Stimulated activated CD4-positive, alpha-beta T cell treated with anti-CD3 and anti-CD28 coated beads, Interleukin-12 subunit alpha, Interleukin-12 subunit beta, amount 100 ng/mL, for 48 hours (primary cell): ENCODE measurements around the gene OTUB2.

Source experiments
- DNase-seq, 3 donors: peaks; one replicate each; pipeline ENCODE4 v3.0.0-alpha.2; 2020; ENCODE audit warnings: low read depth in 2 of 3, low spot score in 1 of 3

The OTUB2 gene

DNA sequence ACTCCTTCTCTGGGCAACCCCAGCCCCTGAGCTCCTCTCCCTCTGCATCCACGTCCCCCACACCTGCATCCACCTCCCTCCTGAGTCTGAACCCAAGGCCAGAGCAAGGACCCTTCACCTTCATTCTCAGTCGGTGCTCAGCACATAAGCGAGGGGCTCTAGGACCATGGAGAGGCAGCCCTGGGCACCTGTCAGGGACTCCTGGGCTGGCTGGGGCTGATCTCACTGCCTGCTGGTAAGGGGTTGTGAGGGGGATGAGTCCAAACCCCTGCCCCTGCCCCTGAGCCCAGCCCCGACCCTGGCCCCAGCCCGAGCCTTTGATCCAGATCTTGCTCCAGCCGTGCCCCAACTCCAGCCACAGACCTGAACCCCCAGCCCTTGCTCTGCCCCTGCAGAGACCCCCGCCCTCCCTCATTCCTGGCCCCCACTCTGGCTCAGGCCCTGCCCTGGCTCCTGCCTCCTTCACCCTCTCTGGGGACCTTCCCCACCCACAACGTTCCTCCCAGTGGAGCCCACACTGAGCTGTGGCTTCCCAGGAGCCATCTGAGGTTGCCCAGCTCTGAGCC lies 29.9 kb upstream of the OTUB2 start:
- no peak for DNase-seq

DNA sequence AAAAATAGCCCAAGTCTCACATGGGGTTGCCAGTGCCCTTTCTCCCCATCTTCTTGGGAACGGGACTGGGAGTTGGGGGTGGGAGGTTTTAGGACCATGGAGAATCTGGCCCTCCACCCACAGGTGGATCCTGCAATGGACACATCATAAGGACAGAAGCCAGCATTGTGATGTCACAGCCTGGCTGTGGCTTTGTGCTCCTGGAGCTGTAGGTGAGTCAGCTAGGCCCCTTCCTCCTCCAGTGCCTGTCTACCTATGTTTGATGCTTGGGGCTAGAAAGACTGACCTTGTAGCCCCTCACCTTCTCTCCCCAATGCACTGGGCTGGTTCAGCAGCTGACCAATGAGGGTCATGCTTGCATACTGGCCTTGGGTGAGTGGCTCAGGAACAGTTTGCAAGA lies 29.1 kb upstream of the OTUB2 start, which contains the start of gene CCDC197:
Gene CCDC197, plus strand, starts transcription at position 220 of the 400 bp plus-strand sequence. CDS start 831 bp downstream, outside the sequence.
- DNase-seq = no peak

DNA sequence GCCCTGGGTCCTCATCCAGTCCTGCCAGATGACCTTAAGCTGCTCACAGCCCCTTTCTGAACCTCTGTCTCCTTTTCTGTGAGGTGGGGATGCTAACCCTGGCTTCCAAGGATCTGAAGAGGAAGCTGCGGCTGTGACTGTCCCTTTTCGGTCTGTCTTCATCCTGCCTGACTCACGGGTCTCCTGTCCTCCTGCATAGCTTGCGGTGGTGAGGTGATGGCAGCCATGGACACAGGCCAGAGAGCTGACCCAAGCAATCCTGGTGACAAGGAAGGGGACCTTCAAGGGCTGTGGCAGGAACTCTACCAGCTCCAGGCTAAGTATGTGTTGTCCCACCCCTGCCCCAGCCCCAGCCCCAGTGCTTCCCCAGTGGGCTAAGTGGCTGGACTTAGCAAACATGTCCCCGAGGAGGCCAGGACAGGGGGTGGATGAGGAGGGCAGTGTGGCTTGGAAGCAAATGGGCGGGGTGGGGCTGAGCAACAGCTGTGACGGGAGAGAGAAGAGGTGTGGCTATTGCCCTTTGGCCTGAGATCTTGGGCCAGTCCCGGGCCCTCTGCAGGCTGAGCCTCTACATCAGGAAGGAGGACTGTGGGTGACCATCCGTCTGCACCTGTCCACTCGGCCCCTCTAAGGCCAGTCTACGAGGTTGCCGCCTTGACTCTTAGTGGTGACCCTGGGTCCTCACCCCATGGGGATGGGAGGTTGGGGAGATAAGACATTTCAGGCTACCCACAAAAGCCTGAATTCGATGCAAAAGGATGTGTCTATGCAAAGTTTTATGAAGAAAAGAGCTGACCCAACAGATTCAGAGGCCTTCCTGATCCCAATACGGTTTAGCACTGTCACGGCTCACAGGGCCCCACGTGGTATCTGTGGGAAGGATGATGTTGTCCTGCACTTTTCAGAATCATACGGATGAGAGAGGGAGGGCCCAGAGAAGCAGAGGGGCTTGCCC lies 27.9 kb upstream of the OTUB2 start:
- DNase-seq = no peak

DNA sequence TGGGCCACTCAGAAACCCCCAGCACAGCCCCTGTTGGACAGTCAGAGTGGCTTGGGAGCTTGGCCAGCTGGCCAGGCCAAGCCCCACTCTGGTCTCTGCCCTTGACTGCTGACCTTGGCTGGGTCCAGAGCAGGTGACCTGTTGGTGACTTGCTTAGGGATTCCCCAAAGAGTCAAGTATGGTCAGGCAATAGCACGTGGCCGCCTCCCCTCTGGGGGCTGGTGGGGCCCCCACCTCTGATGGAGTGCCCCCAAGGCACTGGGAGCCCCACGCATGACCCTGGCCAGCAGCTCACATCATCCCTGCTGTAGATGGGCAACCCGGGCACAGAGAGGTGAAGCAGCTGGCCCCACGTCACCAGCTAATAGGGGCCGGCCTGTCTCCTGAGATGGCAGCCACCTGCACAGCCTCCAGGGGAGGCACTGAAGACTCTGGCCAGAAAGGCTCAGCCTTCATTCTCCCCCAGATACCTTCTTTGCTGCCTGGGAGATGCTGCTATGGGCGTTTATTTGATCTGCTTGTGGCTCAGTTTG lies 27.2 kb upstream of the OTUB2 start:
- no peak for DNase-seq

DNA sequence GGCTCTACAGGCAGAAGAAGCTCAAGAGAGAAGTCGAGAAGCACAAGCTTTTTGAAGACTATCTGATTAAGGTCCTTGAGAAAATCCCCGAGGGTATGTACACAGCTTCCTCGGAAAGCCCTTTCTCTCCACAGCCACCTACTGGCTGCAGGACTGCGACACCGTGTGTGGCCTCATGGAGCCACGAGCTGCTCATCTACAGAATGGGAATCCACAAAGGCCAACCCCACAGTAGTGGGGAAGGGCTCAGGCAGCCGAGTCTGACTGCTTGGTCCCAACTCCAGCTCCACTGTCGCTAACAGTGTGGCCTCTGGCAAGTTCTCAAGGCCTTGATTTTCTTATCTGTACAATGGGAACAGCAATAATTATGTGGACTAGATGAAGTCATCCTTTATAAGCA lies 26.6 kb upstream of the OTUB2 start:
- no peak for DNase-seq

DNA sequence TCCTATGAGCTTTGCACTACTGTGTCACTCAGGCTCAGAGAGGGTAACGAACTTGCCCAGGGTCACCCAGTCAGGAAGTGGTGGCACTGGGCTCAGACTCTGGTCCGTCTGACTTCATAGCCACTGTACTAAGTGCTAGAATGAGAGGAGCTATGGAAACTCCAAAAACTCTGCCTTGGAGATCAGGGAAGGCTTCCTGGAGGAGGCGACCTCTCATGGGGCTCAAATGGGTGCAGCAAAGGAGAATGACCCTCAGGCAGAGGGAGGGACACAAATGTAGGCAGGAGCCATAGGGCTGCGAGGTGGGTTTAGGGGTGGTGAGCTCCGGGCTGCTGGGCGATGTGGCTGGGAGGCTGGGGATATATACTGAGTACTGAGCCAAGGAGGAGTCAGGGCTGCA lies 25.9 kb upstream of the OTUB2 start:
- no peak for DNase-seq

DNA sequence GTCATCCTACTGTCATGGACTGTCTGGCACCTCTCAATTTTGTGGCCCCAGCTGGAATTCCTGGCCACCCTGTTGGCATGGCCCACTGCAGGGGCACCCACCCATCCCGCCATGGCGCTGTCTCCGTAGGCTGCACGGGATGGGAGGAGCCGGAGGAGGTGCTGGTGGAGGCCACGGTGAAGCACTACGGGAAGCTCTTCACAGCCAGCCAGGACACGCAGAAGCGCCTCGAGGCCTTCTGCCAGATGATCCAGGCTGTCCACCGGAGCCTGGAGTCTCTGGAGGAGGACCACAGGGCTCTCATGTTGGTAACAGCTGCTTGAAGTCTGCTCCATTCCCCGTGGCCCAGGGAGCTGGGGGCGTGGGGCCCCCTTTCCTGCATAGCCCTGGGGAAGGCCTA lies 25.1 kb upstream of the OTUB2 start:
- DNase-seq = no peak

DNA sequence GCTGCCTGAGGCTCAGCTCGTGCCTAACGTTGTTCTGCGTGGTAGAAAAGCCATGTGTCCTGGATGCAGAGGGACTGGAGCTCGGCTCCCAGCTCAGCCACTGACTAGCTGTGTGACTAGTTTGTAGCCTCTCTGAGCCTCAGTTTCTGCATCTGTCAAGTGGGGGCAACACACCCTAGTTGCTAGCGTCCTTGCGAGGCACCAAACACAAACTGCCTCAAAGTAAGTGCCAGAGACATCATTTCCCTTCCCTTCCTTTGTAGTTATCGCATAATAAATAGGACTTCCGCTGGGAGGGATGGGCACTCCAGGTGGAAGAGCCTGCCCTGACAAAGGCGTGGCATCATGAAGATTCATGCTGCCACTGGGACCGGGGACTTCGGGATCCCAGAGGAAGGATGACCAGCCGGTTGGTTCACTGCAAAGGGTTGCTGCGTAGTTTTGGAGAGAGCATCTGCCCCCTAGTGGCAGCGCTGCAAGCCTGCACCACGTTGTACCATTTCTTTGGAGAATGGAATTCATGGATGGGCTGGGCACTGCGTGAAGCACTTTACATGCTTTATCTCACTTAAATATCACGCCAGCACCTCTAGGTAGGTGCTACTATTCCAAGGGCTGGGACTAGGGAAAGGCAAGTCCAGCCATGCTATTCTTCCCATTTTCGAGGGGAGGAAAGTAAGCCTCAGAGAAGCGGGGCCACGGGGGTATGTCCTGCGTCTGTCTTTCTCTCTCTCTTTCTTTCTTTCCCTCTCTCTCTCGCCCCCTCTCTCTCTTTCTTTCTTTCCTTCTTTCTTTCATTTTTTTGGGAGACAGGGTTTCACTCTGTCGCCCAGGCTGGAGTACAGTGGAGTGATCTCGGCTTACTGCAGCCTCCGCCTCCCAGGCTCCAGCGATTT lies 24.4 kb upstream of the OTUB2 start:
- peak; percentile 40 to 65 (median 50) for DNase-seq

DNA sequence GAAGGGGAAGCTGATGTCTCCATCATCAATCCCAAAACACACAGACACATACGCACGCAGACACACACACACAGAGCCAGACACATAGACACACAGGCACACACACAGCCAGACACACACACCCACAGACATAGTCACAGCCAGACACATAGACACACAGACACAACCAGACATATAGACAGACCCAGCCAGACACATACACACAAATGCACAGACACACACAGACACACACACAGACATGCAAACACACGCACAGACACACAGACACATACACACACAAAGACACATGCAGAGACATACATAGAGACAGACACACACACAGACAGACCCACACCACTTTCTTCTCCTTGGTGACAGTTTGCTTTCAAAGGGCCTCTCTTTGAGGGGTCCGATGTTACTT lies 22.7 kb upstream of the OTUB2 start:
- no peak for DNase-seq

DNA sequence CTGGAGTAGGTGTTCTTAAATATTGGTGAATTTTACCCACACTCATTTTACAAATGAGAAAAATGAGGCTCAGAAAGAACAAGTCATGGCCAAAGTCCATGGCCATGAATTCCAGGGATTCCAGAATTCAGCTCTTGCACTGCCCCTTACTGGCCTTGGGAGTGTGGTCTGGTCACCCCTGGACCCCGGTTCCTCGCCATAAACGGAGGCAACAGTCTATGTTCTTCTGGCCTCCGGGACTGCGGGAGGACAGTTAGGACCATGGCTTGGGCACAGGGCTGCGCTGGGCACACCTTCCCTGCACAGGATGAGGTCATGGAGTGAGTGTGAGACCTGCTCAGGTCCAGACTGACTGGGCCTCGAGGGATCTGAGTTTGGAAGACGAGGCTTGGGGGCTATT lies 22.1 kb upstream of the OTUB2 start:
- DNase-seq = no peak

DNA sequence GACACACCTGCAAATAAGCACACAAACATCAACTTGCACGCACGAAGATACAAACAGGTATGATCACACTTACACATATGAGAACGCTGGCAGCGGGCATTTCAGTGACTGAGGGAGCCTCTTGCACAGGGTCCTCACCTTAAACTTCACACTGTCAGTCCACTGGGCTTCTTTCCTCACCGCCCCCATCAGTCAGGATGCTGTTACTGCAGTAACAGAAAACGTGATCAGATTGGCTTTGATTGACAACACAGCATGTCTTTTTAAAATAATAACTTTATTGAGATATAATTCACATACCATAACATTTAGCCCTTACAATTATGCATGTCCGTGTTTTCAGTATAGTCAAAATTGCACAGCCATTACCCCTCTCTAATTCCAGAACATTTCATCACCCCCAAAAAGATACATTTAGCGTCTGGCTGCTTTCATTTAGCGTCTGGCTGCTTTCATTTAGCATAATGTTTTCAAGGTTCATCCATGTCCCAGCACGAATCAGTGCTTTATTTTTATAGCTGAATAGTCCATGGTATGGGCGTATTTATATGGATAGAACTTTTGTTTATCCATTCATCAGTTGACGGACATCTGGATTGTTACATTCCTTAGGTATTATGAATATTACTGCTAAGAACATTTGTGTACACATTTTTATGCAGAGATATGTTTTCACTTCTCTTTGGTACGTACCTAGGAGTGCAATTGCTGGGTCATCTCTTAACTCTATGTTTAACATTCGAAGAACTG lies 20.6 kb upstream of the OTUB2 start:
- no peak for DNase-seq

DNA sequence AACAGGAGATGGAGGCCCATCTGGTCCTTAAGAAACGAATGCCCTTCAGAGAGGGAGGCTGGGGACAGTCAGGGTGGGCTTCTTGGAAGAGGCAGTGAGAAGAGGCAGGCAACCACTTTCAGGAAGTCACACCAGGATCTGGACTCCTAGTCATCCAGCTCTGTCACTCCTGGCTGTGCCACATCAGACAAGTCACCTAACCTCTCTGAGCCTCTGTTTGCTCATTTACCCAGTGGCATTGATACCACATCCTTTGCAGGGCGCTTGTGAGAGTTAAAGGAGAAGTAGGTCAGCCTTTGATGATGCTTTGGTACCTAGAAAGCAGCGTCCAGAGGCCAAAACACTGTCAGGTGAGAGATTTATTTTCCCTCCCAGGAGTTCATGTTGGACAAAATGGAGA lies 17.9 kb upstream of the OTUB2 start:
- no peak for DNase-seq

DNA sequence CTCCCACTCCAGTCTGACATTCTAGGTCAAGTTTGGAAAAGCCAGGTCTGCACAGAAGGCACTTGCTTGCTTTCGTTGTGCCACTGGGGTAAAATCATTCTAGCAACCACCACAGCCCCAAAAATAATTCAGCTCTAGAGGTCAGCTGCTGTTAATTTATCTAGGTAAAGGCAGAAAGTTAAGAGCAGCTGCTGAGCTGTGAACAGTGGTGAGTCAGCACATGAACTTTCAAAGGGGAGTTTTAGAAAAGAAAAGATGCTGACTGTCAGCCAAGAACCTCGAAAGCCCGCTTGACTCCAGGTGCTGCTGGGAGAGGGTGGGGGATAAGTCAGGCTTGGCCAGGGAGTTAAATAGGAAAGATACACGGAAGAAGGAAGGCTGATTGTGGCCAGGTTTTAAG lies 16.4 kb upstream of the OTUB2 start:
- no peak for DNase-seq

DNA sequence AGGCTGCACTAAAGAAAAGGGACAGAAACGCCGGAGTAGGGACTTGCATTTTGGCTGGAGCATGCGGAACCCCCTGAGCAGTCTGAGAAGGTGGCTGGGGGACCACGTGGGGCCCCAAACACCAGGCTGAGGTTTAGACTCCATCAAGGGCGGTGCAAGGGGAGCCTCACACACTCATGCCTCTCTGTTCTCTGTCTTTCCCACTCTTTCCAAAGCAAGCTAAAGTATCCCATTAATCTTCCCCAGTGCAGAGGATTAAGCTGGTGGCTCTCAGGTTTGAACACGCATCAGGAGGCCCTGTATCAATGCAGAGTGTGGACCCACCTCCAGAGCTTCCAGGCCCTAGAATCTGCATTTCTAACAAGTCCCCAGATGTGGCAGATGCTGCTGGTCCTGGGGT lies 15.5 kb upstream of the OTUB2 start:
- DNase-seq = no peak

DNA sequence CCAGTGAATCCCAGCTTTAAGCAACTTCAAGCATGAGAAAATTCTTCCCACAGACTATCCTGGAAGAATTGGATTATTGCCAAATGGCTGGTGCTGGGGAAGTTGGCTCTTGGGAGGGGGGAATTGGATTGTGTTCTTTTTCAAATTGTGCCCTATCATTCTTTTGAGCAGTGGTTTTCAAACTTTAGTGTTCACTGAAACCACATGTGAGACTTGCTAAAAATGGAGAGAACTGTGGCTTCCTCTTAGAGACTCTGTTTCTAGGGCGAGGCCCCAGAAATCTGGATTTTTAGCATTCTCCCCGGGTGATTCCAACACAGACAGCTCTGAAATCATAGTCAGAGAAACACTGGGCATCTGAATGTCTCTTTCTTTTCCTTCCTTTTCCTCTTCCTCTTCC lies 14.3 kb upstream of the OTUB2 start:
- no peak for DNase-seq

DNA sequence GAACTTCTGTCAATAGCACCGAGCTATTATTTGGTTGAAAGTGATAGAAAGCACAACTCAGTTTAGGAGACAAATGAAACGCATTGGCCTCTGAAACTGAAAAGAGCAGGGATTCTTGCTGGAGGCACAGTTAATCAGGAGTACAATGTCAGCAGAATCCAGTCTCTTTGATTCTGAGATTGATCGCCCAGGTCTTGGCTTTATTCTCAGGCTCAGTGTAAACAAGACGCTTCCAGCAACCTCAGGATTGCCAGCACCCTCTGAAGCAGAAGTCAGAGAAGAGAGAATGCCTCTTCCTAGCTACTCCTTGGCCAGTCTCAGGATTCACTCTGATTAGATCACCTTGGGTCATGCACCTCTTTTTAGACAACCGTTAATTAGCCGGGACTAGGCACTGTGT lies 11.8 kb upstream of the OTUB2 start:
- no peak for DNase-seq

DNA sequence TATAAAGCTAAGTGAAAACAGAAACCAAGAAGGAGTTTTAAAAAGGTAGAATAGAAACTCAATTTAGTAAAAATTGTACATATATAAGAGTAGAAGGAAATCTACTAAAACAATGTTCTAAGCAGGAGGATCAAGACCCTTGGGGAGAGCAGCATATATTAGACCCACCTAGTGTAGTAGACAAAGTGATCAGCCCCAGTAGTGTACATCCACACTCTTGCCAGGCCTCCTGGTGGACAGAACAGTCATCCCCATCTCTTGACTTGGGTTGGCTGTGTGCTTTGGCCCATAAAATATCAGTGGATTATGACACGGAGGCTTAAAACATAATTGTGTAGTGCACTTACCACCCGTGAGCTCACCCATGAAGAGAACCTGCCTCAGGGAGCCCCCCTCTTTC lies 10.9 kb upstream of the OTUB2 start:
- no peak for DNase-seq

DNA sequence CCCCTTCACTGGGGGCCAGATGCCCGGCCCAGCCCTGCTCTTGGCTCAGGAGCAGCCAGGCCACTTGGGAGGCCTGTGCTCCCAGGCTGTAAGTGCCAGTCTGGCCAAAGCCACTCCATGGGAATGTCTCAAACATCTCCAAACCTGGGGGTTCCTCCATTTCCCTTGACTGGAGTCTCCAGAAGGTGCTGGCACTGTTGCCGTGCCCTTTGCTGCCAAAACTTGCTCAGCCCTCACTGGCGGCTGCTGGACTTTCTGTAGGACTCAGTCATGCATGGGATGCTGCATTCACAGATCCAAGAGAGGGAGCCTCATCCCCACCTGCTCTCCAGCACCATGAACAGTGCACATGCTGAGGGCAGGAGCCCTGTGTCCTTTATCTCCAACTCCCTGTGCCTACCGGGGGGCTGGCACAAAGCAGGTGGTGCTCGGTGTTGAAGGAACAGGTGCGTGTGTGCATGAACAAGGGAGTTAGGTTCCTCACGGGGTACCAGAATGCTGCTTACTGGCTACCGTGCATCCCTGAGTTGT lies 9.6 kb upstream of the OTUB2 start:
- no peak for DNase-seq

DNA sequence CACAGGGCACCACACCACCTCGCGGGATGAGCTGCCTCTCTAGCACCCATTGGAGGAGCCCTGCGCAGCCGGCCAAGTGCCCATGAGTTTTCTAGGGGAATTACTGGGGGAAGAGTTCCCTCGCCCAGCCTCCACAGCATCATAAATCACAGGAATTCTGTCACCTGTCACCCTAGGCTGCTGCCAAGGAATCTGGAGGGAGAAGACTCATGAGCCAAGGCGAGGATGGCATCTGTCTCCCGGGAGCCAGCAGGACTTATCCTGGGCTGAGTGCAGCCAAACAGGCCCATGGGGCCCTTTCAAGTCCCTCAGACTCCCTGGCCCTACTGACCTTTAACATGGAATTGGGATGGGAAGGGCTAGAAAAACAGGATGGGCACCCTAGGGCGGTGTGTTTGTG lies 7.8 kb upstream of the OTUB2 start:
- no peak for DNase-seq

DNA sequence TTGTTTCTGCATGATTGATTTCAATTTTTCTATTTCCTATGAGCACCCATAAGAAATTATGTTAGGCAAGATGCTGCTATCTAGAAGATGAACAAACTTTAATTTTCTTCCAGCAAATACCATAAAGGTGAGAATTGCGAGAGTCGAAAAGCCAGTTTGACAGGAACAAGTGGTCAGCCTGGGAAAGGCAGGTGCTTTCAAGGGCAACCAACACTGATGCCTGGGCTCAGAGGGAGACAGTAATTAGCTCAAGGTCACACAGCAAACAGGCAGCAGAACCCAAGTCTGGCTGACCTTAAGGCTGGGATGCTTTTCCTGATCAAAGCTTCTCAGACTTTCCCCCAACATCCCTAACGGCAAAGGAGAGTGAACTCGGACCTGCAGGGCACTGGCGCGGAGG lies 6.8 kb upstream of the OTUB2 start:
- no peak for DNase-seq
